ENCODE measurements around the gene AUTS2.

AUTS2 gene

DNA sequence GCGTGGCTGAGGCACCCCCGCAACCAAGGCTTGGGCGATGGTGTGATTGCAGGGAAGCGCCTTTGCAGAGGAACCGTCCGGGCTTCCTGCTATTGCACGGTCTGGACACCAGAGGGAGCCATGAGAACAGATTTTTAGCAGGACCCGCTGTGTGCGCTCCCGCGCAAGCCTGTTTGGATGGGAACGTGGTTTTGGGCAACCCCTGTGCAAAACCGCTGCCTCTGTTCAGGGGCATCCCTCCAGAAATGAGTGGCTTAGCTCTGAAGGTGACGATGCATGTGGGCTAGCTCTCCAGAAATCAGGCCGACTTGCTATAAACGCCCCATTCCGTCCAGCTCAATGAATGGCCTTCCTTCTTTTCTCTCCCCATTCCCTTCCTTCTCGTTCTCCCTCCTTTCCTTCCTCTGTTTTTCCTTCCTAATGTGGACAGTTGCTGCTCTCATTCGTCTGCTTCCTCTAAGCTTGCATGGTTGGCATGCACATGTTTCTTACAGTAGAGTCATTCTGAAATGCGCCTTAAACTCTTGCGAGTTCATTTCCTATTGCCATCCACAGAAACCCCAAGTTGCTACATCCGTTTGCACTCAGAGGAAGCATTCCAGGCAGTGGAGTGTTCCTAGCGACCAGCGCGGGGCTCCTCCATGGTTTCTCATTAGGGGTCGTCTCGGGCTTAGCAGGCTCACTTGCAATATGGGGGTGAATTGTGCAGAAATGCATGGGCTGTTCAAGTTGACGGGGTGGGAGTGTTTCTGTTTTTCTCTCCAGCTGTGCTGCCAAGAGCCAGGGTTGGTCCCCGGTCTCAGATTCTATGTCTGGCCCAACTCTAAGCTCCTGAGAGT is 1231.2 kb downstream of the AUTS2 start:
- H3K27ac Mint-ChIP-seq = no peak overlapping the region

DNA sequence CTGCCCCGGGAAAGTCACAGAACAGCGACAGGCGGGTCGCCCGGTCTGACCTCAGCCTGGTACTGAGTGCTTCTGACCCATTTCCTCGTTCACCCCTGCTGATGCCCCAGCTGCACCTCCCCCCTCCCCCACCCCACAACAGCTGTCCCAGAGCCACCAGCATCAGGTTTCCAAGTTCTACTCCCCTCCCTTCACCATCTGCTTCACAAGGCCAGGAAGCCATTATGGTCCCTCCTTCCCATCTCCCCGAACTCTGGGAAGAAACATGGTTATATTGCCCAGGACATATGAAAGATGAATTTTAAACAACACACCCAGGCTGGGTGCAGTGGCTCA is 1231.8 kb downstream of the AUTS2 start:
- no peak overlapping the region for H3K27ac Mint-ChIP-seq
- peaks cover 6% of the 10 kb centered on the region for H3K9me3 Mint-ChIP-seq
- peaks cover 12% of the 10 kb centered on the region for H3K27me3 Mint-ChIP-seq (ENCODE audit: low read depth, poor library complexity)
- TF ChIP-seq, protein P1, sequence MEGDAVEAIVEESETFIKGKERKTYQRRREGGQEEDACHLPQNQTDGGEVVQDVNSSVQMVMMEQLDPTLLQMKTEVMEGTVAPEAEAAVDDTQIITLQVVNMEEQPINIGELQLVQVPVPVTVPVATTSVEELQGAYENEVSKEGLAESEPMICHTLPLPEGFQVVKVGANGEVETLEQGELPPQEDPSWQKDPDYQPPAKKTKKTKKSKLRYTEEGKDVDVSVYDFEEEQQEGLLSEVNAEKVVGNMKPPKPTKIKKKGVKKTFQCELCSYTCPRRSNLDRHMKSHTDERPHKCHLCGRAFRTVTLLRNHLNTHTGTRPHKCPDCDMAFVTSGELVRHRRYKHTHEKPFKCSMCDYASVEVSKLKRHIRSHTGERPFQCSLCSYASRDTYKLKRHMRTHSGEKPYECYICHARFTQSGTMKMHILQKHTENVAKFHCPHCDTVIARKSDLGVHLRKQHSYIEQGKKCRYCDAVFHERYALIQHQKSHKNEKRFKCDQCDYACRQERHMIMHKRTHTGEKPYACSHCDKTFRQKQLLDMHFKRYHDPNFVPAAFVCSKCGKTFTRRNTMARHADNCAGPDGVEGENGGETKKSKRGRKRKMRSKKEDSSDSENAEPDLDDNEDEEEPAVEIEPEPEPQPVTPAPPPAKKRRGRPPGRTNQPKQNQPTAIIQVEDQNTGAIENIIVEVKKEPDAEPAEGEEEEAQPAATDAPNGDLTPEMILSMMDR (IDR thresholded peaks at IDR 0.05) = no peak
- no peaks in the 10 kb centered on the region for H3K36me3 Mint-ChIP-seq (ENCODE audit: low read depth)
- H3K4me1 Mint-ChIP-seq = peaks cover 14% of the 10 kb centered on the region
- no peak overlapping the region for H3K4me3 Mint-ChIP-seq
- DNase-seq = peak; percentile 15

More for the DNA sequence above, 1231.2 kb downstream of the AUTS2 start:
- DNase-seq = peak; percentile 75
- peaks cover 14% of the 10 kb centered on the region for H3K4me1 Mint-ChIP-seq
- H3K9me3 Mint-ChIP-seq = peaks cover under 1% of the 10 kb centered on the region
- H3K27me3 Mint-ChIP-seq (ENCODE audit: low read depth, poor library complexity) = peaks cover 12% of the 10 kb centered on the region
- TF ChIP-seq, protein P1 (IDR thresholded peaks at IDR 0.05) = peak; percentile 86
- peak overlapping the region; percentile 69 for H3K4me3 Mint-ChIP-seq
- H3K36me3 Mint-ChIP-seq (ENCODE audit: low read depth) = no peaks in the 10 kb centered on the region

DNA sequence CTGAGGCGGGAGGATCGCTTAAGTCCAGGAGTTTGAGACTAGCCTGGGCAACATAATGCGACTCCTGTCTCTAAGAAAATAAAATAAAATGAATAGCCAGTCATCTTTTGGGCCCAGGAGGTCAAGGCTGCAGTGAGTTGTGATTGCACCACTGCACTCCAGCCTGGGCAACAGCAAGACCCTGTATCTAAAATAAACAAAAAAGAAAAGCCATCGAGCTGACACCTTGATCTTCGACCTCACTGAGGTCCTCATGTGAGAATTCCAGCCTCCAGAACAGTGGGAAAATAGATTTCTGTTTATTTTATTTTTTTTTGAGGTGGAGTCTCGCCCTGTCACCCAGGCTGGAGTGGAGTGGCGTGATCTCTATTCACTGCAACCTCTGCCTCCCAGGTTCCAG is 1232.2 kb downstream of the AUTS2 start:
- Mint-ChIP-seq H3K27ac (no peak overlapping the region), H3K4me3 (no peak overlapping the region), H3K36me3 (ENCODE audit: low read depth) (peaks cover under 1% of the 10 kb centered on the region), H3K9me3 (peaks cover 10% of the 10 kb centered on the region), H3K4me1 (peaks cover 14% of the 10 kb centered on the region), H3K27me3 (ENCODE audit: low read depth, poor library complexity) (peaks cover 12% of the 10 kb centered on the region)
- TF ChIP-seq, protein P1 (IDR thresholded peaks at IDR 0.05) = no peak
- no peak for DNase-seq

DNA sequence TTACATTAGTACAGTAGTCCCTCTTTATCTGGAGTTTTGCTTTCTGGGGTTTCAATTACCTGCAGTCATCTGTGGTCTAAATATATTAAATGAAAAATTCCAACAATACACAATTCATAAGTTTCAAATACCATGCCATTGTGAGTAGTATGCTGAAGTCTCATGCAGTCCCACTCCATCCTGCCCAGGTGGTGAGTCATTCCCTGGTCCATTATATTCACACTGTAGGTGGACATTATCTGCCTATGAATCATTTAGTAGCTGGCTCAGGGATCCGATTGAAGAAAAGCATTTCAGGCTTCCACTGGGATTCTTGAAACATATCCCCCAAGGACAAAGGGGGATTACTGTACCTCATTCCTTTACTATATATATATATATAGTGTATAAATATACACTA is 1235.5 kb downstream of the AUTS2 start:
- DNase-seq = no peak
- peaks cover 12% of the 10 kb centered on the region for H3K36me3 Mint-ChIP-seq (ENCODE audit: low read depth)
- H3K4me1 Mint-ChIP-seq = peaks cover 39% of the 10 kb centered on the region
- H3K27me3 Mint-ChIP-seq (ENCODE audit: low read depth, poor library complexity) = peaks cover 14% of the 10 kb centered on the region
- H3K9me3 Mint-ChIP-seq = peaks cover 23% of the 10 kb centered on the region
- no peak overlapping the region for H3K4me3 Mint-ChIP-seq
- H3K27ac Mint-ChIP-seq = no peak overlapping the region
- TF ChIP-seq, protein P1 (IDR thresholded peaks at IDR 0.05) = no peak

DNA sequence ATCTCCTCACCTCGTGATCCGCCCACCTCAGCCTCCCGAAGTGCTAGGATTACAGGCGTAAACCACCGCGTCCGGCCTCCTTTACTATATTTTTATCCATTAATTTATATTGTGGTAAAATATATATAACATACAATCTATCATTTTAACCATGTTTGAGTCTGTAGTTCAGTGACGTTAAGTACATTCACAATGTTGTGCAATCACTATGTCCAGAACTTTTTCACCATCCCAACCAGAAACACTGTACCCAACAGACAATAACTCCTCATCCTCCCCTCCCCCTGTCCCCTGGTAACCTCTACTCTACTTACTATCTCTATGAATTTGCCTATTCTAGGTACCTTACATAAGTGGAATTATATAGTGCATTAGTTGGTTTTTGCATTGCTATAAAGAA is 1236.1 kb downstream of the AUTS2 start:
- H3K9me3 Mint-ChIP-seq = peaks cover 29% of the 10 kb centered on the region
- H3K4me3 Mint-ChIP-seq = no peak overlapping the region
- peaks cover 11% of the 10 kb centered on the region for H3K27me3 Mint-ChIP-seq (ENCODE audit: low read depth, poor library complexity)
- H3K4me1 Mint-ChIP-seq = peaks cover 37% of the 10 kb centered on the region
- H3K27ac Mint-ChIP-seq = no peak overlapping the region
- TF ChIP-seq, protein P1 (IDR thresholded peaks at IDR 0.05) = no peak
- DNase-seq = no peak
- H3K36me3 Mint-ChIP-seq (ENCODE audit: low read depth) = peaks cover 15% of the 10 kb centered on the region

DNA sequence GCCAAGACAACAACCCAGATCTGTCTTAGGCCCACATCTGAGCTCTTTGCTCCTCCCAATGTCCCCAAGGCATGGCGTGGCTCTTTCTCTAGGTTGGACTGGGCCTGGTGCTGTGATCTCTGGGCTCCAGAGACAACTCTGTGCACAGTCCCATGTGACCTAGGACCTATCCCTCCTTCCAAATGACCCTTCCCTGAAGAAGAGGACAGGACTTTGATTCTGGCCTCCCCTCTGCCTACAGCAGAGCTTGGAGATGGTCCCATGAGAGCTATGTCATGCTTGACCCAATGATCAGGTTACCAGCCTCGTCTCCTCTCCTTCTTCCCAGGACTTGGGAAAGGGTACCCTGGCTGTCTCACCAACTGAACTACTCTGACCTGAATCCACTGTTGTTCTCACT is 1237.4 kb downstream of the AUTS2 start:
- Mint-ChIP-seq H3K4me3 (no peak overlapping the region), H3K9me3 (peaks cover 39% of the 10 kb centered on the region), H3K36me3 (ENCODE audit: low read depth) (peaks cover 17% of the 10 kb centered on the region), H3K27ac (no peak overlapping the region), H3K4me1 (peaks cover 25% of the 10 kb centered on the region), H3K27me3 (ENCODE audit: low read depth, poor library complexity) (peaks cover 9% of the 10 kb centered on the region)
- DNase-seq = no peak
- TF ChIP-seq, protein P1 (IDR thresholded peaks at IDR 0.05) = no peak
